NCI-H2081 (cell line): ENCODE measurements around the gene FOXRED2.
"Not testable (repeated sequence)": the region's sequence is repeated elsewhere in the genome, so short reads cannot be mapped to it uniquely, and the experiment has no call there.

Experiments used
- DNase-seq, 2 experiments: peaks; one replicate each; lab custom pipeline; 2025; lab: John Stamatoyannopoulos, UW

FOXRED2 gene

GRCh38 chr22:36470162-36470993, 36.5 kb downstream of the FOXRED2 start:
- peak; percentile 67 to 74 for DNase-seq

DNA sequence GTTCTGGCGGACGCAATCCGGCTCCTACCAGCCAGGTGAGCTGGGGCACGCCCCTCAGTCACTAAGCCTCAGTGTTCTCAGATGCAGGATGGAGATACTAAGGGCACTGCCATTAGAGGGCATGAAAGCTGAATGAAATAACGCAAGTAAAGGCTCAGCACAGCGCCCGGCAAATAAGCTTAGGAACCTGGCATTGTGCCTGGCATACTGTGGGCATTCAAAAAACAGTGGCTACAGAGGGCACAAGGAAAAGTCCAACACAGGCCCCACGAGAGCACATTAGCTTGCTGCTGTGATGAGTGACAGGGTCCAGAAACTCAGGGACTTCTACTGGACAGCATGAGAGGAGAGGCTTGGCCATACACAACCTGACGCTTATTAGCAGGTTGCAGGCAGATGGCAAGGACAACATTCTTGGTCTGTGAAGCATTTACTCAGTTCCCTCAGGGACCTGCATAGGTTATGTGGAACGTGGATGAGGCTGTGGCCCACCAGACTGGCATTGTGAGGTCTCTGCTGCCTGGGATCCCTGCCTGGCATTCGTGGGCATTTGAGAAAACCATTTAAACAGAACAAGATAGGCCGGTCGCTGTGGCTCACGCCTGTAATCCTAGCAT, 37.6 kb downstream of the FOXRED2 start:
- DNase-seq = no peak

DNA sequence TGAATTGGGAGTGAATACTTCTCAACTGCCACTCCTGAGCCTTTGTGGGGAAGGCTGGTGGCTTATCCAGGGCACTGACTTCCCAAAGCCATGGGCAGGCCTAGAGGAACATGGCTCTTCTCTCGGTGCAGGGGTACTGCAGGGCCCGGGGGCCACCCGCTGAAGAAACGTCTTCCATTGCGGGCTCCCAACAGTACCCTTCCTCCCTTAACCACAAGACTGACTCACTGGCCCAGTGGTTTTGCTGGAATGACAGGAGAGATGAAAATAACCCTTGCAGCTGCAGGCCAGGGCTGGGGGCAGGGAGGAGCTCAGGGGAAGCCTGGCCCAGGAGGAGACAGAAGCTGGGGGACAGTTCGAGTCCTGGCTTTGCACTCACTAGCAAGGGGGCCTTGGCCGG, 38.9 kb downstream of the FOXRED2 start:
- no peak for DNase-seq

DNA sequence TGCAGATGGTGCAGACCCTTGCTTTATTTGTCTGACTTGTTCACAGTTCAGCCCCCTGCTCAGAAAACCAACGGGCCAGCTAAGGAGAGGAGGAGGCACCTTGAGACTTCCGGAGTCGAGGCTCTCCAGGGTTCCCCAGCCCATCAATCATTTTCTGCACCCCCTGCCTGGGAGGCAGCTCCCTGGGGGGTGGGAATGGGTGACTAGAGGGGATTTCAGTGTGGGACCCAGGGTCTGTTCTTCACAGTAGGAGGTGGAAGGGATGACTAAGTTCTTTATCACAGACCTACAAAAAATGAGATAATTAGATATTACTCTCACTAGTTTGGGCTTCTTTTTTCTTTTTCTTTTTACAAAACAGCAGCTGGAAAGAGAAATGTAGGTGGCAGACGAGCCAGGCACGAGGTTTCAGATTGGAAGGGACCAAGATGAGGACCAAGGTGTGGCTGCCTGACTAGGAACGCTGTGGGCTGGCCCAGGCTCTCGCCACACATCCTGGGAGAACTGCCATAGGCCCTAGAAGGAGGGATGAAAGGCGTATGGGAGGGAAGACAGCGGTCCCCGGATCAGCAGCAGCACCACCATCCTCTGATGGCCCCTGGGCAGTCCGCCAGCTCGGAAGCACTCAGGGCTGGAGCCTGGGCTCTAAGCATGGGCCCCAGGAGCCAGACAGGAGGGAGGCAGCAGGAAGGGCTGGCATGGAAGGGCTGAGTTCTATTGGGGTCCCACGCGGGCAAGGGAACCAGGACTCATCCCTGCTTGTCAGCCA, 39.6 kb downstream of the FOXRED2 start:
- DNase-seq = peak in 1 of 2 experiments; percentile 22

DNA sequence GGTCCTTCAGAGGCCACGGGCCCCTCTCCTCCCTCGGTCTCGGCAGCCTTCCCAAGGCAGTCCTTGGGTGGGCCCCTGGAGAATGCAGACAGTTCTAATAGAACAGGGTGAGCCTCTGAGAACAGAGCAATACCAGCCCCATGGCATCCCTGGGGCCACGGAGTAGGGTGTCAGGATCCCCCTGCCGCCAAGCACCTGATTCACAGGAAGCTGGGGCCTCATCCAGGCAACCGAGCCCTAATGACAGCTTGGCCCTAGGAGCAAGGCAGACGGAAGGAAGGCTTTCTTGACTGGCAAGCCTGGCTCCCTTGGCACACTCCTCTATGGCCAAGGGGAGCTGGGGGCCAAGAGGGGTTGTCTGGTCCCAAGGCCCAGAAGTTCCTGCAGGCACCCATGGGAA, 40.6 kb downstream of the FOXRED2 start:
- no peak for DNase-seq

DNA sequence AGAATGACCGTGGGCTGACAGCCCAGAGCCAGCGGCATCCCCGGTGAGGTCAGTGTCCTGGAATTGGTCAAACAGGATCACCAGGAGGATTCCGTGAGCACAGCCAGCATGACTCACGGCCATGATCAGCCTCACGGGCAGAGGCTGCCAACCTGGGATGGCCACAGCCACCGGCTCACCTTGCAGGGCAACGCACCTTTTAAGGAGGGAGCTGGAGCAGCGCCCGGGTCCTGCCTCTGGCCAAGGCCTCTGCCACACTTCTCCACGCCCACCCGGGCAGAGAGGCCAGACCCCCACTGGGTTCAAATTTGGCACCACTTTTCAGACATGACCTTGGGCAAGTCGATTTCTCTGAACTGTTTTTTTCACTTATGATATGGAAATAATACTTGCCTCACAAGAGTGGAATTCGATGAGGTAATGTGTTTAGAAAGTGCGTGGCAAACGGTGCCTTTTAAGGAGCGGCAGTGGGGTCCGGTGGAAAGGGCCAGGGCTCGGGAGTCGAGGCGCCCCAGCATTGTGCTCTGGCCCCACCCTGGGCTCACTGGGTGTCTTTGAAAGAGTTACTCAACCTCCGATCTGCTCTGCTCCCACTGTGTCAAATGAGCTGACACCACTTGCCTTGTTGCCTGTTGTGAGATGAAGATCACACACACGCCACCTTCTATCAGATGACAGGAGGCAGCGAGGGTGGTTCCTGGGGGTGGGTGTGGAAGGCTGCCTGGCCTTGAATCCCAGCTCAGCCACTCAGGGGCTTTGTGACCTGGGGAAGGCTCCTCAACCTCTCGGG, 41.4 kb downstream of the FOXRED2 start:
- no peak for DNase-seq

- DNase-seq = no peak
These were observed 42.1 kb downstream of the FOXRED2 start for GRCh38 chr22:36464715-36465231.

DNA sequence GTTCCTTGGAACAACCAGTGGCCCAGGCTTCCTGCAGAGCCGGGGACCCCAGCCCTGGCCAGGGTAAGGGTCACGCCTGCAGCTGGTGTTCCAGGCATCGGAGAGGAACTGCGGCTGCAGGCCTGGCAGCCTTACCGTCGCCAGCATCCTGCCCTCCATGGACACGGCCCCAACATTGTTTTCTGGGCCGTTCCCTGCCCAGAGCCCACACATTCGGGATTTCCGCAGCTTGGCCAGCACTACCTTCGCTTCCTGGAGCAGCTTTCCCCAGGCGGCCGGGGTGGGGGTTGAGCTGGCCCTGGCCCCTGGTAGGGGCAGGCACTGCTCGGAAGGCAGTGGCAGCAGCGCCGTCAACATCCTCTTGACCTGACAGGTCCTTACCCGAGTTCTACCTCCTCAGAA, 43.1 kb downstream of the FOXRED2 start:
- no peak for DNase-seq

- no peak for DNase-seq
These were observed 44.9 kb downstream of the FOXRED2 start for GRCh38 chr22:36461665-36462649.

- no peak for DNase-seq
These were observed 46.6 kb downstream of the FOXRED2 start for GRCh38 chr22:36460202-36460601.

GRCh38 chr22:36457688-36458450, 49.0 kb downstream of the FOXRED2 start:
- DNase-seq = no peak

DNA sequence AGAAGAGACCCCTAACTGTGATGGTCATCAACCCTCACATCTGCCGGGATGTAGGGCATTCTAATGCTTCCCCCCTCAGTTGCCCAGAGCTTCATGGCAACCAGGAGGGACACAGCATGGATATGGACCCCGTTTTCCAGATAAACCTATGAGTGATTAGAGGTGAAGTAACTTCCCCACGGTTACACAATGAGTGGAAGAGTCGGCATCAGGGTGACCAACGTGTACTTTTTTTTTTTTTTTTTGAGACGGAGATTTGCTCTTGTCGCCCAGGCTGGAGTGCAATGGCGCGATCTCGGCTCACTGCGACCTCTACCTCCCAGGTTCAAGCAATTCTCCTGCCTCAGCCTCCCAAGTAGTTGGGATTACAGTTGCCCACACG, 50.4 kb downstream of the FOXRED2 start:
- no peak for DNase-seq

GRCh38 chr22:36455571-36456463, 51.0 kb downstream of the FOXRED2 start:
- DNase-seq = no peak

DNA sequence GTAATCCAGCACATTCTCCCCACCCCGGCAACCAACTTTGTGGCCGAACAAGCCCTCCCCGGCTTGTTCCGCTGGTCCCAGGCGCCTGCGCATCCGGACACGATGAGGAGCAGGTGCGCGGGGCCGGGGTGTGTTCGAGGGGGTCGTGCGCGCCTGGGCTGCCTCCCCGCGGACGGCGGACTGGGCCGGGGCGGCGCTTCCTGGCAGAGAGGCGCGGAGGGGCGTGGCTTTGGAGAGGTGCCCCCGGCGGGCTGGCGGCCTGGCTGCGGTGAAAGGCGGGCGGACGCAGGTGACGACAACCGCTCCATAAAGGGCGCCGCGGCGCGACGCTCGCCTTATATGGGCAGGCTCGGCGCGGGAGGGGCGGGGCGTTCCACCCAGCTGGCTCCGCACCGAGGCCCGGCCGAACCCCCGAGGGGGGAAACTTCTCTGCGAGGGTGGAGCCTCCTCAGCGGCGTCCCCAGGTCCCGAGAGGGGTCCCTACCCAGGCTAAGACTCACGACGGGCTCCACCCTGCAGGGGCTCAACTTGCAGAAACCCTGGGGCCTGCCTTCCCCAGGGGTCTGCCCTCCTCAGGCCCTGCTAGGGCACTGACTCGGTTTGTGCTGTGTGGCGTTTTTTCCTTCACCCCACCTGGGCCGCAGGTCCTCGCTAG, 51.8 kb downstream of the FOXRED2 start:
- peak; percentile 90 to 91 for DNase-seq

- no peak for DNase-seq
These were observed 52.9 kb downstream of the FOXRED2 start for GRCh38 chr22:36453855-36454378.

- not testable (repeated sequence) for DNase-seq
These were observed 53.7 kb downstream of the FOXRED2 start for GRCh38 chr22:36452978-36453607.

- DNase-seq = no peak
These were observed 54.4 kb downstream of the FOXRED2 start for GRCh38 chr22:36452250-36452977.
